HG02642 (cell line): ENCODE results near the gene L3MBTL4.
"Not testable (repeated sequence)": the region's sequence is repeated elsewhere in the genome, so short reads cannot be mapped to it uniquely, and the experiment has no call there.

Experiments
- ATAC-seq: cut with Tn5 transposase; IDR thresholded peaks from one replicate; pipeline ENCODE4 v1.9.1; 2021; ENCODE audit warnings: mild to moderate bottlenecking; ENCODE audit not compliant: unreplicated experiment, poor library complexity

L3MBTL4 gene

GRCh38 chr18:6315517-6316331 lies 99.0 kb downstream of the L3MBTL4 start:
- no peak for ATAC-seq

- no peak for ATAC-seq
These were observed 101.3 kb downstream of the L3MBTL4 start for GRCh38 chr18:6313415-6313814.

- ATAC-seq = no peak
These were observed 103.1 kb downstream of the L3MBTL4 start for GRCh38 chr18:6311456-6312215.

DNA sequence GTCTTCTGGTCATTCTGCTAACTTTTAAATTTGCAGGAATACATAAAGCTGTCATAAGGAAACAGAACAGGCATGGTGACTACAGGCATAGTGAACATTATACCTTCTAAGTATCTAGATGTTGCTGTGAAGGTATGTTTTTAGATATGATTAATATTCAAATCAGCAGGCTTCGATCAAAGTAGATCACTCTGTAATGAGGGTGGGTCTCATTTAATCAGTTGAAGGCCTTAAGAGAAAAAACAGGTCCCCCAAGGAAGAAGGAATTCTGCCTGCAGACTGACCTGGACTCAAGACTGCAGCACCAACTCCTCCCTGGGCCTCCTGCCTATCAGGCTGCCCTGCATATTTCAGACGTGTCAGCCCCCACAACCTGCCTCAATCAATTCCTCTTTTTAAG lies 104.0 kb downstream of the L3MBTL4 start:
- no peak for ATAC-seq

DNA sequence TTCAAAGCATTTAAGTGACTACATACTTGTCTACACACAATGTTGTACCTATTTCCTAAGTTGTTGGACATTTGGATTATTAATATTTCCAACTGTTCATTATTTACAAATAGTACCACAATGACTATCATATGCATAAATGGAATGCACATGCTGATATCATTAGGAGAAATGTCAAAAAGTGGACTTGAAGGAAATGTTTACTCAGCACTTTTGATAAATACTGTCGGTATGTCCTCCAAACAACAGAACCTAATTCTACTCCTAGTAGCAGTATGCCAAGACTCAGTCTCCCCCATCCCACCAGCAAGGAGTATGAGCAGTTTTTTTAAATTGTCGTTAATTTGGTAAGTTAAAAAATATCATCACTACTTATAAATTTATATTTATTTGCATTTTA lies 116.8 kb downstream of the L3MBTL4 start:
- no peak for ATAC-seq

DNA sequence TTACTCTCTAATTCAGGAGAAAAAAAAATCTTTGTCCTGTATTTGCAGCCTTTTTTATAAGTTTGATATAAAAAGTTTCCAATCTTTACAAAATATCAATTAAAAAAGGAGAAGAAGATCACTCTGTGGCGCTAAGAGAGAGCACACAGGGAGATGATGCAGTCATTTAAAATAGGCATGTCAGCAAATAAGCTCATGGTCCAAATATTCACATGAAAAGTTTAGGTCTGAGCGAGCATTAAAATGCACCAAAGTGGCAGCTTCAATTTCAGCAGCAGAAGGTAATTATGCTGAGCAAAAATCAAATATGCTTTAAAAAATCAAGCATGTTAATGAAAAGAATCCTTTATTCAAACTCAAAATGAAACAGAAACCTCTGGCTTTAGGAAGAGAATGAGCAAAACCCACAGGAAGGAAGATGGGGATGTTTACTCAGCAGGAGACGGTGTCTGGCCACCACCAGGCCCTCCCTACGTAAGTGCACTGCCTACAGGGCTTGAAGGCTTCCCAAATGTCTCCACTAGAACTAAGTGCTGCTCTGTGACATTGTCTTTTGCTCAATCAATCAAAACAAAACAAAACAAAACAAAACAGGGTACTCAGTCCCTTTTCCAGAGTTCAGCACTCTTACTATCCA lies 120.4 kb downstream of the L3MBTL4 start:
- no peak for ATAC-seq

DNA sequence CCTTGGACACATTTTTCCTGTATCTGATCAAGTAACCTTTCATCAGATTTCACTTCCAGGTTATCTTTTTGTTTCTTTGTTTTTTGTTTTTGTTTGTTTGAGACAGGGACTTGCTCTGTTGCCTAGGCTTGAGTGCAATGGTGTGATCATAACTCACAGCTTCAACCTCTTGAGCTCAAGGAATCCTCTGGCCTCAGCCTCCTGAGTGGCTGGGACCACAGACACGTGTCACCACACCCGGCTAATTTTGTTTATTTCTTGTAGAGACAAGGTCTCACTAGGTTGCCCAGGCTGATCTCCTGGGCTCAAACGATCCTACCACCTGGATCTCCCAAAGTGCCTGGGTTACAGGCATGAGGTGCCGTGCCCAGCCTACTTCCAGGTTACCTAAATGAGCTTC lies 124.9 kb downstream of the L3MBTL4 start:
- ATAC-seq = no peak

- ATAC-seq = no peak
These were observed 128.1 kb downstream of the L3MBTL4 start for GRCh38 chr18:6286585-6286984.

DNA sequence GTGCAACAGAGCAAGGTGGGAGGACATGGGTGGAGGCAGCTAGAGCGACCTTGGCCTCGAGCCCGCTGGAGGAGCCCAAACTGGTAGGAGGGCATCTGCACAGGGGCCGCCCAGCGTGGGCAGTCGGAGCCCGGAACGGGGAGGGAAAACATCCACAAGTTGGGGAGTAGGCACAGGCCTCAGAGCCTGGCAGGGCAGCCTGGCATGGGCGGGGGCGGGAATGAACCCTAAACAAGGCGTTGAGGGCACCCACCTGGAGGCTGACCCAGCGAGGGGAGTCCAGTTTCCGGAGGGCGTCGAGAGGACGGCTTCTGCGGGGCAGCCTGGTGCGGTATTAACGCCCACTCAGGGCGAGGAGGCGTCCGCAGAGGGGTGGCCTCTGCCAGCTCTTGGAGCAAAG lies 129.9 kb downstream of the L3MBTL4 start:
- ATAC-seq = no peak

DNA sequence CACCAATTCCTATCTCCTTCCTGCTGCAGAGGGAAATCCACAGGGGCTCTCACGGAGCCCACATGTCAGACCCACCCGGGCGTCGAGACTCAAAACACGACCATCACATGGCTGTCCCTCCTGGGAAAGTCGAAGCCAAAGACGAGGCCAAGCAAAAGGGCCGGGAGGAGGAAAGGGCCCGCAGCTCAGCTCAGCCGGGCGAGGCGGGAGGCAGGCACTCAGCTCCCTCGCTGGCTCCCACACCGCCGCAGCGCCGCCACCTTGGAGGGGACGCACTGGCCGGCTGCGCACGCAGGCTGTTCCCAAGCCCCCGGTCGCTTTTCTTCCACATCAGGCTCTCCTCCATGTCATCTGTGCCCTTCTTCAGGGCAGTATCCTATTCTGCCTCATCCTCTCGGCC lies 130.4 kb downstream of the L3MBTL4 start:
- ATAC-seq = no peak

- ATAC-seq = no peak
These were observed 132.8 kb downstream of the L3MBTL4 start for GRCh38 chr18:6281874-6282273.

DNA sequence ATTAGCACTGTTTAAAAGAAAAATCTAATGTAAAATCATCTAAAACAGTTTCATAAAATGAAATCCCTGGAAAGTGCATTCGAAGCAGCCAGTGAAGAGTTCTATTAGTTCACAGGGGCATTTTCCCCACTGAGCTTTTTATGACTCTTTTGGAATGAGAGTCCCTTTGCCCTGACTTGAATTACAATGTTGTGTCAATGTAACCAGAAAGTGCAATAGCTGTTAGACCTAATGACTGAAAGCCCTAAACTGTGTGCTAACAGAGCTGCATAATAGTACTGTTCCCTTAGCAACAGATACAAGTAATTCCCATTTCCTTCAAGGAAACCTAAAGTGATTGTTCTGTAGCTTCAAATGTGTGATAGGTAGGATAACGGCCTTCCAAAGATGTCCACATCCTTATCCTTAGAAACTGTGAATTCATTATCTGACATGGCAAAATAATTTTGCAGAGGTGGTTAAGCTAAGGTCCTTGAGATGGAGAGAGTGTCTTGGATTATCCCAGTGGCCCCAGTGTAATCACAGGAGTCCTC lies 134.4 kb downstream of the L3MBTL4 start:
- no peak for ATAC-seq

- no peak for ATAC-seq
These were observed 135.4 kb downstream of the L3MBTL4 start for GRCh38 chr18:6279308-6279707.

GRCh38 chr18:6273423-6273822 lies 141.3 kb downstream of the L3MBTL4 start:
- no peak for ATAC-seq

- ATAC-seq = not testable (repeated sequence)
These were observed 142.6 kb downstream of the L3MBTL4 start for GRCh38 chr18:6272144-6272543.

DNA sequence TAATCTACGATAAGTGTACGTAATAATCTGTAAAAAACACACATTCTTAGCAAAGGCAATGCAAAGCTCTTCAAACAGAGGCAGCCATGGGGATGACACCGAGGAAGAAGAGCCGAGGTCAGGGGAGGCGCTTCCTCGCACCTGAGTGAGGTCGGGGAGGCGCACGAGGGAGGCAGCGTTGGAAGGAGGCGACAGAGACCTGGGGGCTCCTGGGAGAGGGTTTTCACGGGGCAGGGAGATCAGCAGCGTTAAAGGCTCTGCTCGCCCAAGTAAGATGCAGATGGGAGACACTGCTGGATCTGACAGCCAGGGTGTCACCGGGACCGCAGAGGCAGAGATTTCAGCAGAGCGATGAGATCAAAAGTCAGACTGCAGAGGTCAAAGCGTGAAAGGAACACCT lies 143.1 kb downstream of the L3MBTL4 start:
- no peak for ATAC-seq

DNA sequence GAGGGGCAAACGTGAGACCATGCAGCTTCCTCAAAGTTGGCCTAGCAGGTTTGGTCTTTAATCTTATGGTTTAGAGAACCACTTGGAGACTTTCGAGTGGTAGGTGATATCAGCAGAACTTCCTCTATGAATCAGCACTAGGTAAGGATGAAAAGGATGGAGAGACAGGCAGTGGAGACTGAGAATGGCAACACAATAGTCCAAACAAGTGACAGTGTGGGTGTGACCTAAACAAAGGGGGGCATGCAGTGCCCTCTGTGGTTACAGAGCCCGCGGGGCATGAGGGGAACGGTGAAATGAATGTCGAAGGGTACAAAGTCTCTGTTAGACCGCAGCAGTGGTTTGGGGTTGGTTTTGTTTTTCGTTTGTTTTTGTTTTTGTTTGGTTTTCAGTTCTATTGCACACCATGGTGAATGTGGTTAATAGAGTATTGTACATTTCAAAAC lies 143.9 kb downstream of the L3MBTL4 start:
- peak; percentile 71 for ATAC-seq

DNA sequence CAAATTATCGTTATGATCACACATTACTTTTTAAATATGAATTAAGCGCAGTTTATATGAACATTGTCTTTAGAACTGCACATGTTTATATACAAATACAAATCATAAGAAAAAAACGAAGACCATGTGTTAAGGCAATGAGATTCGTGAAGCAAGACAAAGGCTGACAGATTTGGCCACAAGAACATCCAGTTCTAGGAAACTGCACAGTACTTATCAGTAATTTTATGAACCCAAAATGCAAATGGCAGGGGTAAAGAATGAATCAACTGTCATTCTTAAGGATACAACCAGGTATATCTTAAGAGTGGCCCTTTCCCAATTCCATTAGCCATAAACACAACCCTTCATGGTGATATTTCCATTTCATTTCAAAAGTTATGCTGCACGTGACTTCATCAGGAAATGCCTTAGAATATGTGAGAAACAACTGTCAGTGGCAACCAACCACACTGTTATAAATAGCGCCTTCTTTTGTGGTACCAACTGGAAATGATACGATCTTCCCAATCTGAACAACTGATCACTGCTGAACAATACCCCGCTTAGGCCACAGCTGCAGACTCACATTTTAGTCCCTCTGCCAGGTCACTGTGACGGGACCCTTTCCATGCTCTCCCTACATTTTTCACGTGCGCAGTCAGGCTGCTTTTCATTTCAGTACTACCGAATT lies 144.9 kb downstream of the L3MBTL4 start:
- no peak for ATAC-seq

- ATAC-seq = no peak
These were observed 148.5 kb downstream of the L3MBTL4 start for GRCh38 chr18:6266212-6266611.

DNA sequence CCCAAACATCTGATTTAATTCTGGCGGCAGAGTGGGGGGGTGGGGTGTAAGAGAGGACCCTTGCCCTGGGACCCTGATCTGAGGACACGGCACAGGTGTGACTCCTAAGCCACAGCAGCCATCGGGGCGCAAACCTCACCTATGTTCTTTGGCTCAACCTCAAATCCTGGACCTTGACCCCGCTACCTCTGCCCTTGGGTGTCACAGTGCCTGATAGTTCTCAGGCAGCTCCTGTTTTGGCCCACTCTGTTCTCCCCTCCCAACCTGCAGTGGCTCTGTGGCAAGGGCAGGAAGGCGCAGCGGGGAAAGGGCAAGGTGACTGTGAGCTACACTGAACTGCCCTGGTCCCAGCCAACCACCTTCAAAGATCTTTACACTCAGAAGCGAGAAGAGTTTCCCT lies 152.8 kb downstream of the L3MBTL4 start:
- ATAC-seq = no peak
